Body of pancreas (tissue), 4 donors: ENCODE measurements around the gene UGT1A1. TPM values are rescaled to one million over a fixed set of nuclear protein-coding genes. Genes with fewer than 3 reads are reported as not detected.
"Not testable (repeated sequence)": the region's sequence is repeated elsewhere in the genome, so short reads cannot be mapped to it uniquely, and the experiment has no call there.

Experiments
- ATAC-seq: fragments of 150-250 bp; one replicate; pipeline ENCODE4 v1.9.1; 2016
- DNase-seq, 4 donors: peaks; one replicate each; pipeline ENCODE4 v3.0.0-alpha.2; 2019
- H3K27ac ChIP-seq, 4 donors: fragments of 200-600 bp; sonication (generic); 1 replicate in 3 of 4; 2 replicates in 1 of 4; pipeline versions ENCODE4 v1.5.1 to v1.6.1; 2016 to 2019; ENCODE audit warnings: mild to moderate bottlenecking in 1 of 4, mixed read lengths in 1 of 4, moderate library complexity in 1 of 4
- H3K27me3 ChIP-seq, 2 donors: fragments of 200-600 bp; sonication (generic); one replicate each; pipeline ENCODE4 v1.6.0; 2016; ENCODE audit warnings: mild to moderate bottlenecking in 1 of 2
- H3K36me3 ChIP-seq, 2 donors: fragments of 200-600 bp; sonication (generic); replicated peaks in 1 of 2; 2 replicates each; pipeline ENCODE4 v1.5.1; 2016; ENCODE audit warnings: low read depth in 2 of 2; ENCODE audit not compliant: insufficient read depth in 1 of 2
- H3K4me1 ChIP-seq: fragments of 200-600 bp; sonication (generic); one replicate; pipeline ENCODE4 v1.6.0; 2016
- H3K4me3 ChIP-seq, 2 donors: fragments of 200-600 bp; sonication (generic); 1 replicate in 1 of 2; 2 replicates in 1 of 2; pipeline ENCODE4 v1.5.1; 2016 to 2019
- H3K9me3 ChIP-seq, 3 donors: fragments of 200-600 bp; sonication (generic); 1 replicate in 2 of 3; 2 replicates in 1 of 3; pipeline ENCODE4 v1.5.1; 2016
- POLR2A ChIP-seq, 3 donors: fragments of 450-650 bp; IDR thresholded peaks; one replicate each; pipeline ENCODE4 v1.6.1; 2016; ENCODE audit warnings: antibody characterized with exemption in 3 of 3, mild to moderate bottlenecking in 2 of 3
- WGBS, 2 donors: methylation state at CpG; one replicate each; pipeline ENCODE4 v1.1.5; 2017; 5-methylcytosine and 5-hydroxymethylcytosine counted together
- intact Hi-C: fragments of 100-400 bp; cut with DNase I; formaldehyde crosslinking; loops from one replicate; pipeline ENCODE4 v1.15.1; 2023
- total RNA-seq, 2 donors: library from RNA; depleted of rRNA; stranded (reverse); fragments of >200 nt; gene quantifications; one replicate each; pipeline ENCODE4 v1.1.0, GENCODE V29; 2016
- TF ChIP-seq, protein P1 (sequence below), 7 experiments: fragments of 450-650 bp in 4 of 7; fragments of 200-600 bp in 3 of 7; sonication (generic) in 3 of 7; IDR thresholded peaks; one replicate each; pipeline ENCODE4 v1.5.1; 2016 to 2019; ENCODE audit warnings: antibody characterized with exemption in 7 of 7

UGT1A1 gene
- total RNA-seq, 2 donors from 2014 or later = not detected

GRCh38 chr2:233714121-233714520, 45.9 kb upstream of the UGT1A1 start:
- DNase-seq (no peak), ATAC-seq (no peak)
- Histone ChIP-seq H3K36me3 (no peaks in the 10 kb centered on the region), H3K27me3 (no peaks in the 10 kb centered on the region), H3K27ac (no peak overlapping the region), H3K4me1 (no peaks in the 10 kb centered on the region), H3K9me3 (no peaks in the 10 kb centered on the region), H3K4me3 (no peak overlapping the region)
- 49 to 57% methylated on average over 2 of the region's 2 CpGs for whole genome bisulfite sequencing, 2 donors
- TF ChIP-seq POLR2A (IDR thresholded peaks at IDR 0.05) = no peak
- TF ChIP-seq, protein P1, sequence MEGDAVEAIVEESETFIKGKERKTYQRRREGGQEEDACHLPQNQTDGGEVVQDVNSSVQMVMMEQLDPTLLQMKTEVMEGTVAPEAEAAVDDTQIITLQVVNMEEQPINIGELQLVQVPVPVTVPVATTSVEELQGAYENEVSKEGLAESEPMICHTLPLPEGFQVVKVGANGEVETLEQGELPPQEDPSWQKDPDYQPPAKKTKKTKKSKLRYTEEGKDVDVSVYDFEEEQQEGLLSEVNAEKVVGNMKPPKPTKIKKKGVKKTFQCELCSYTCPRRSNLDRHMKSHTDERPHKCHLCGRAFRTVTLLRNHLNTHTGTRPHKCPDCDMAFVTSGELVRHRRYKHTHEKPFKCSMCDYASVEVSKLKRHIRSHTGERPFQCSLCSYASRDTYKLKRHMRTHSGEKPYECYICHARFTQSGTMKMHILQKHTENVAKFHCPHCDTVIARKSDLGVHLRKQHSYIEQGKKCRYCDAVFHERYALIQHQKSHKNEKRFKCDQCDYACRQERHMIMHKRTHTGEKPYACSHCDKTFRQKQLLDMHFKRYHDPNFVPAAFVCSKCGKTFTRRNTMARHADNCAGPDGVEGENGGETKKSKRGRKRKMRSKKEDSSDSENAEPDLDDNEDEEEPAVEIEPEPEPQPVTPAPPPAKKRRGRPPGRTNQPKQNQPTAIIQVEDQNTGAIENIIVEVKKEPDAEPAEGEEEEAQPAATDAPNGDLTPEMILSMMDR (IDR thresholded peaks at IDR 0.05) = no peak
- intact Hi-C loops = no loop called here

DNA sequence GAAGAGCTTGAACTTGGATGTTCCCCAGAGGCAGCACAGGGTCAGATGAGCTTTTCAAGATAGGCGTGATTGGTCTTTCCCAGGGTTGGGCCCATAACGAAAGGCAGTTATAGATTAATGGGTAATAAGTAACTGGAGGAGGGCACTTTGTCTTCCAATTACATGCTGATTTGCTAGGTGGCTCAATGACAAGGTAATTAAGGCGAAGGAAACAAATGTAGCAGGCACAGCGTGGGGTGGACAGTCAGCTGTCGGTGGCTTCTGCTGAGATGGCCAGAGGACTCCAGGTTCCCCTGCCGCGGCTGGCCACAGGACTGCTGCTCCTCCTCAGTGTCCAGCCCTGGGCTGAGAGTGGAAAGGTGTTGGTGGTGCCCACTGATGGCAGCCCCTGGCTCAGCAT, 41.5 kb upstream of the UGT1A1 start, which contains the start of gene UGT1A4:
Gene UGT1A4 (plus strand): TSS at position 185 of the 400 bp plus-strand sequence. CDS start 85 bp downstream, at position 270.
- no peak within 1 kb of the TSS for H3K27ac ChIP-seq
- 62 to 69% methylated on average over 4 to 7 of the region's 7 CpGs for WGBS, 2 donors
- no peaks in the 10 kb centered on the region for H3K36me3 ChIP-seq
- H3K9me3 ChIP-seq = no peaks in the 10 kb centered on the region
- intact Hi-C loops = no loop called here
- no peaks in the 10 kb centered on the region for H3K27me3 ChIP-seq
- H3K4me1 ChIP-seq = no peaks in the 10 kb centered on the region
- TF ChIP-seq POLR2A (IDR thresholded peaks at IDR 0.05) = no peak
- TF ChIP-seq, protein P1 (IDR thresholded peaks at IDR 0.05) = no peak
- DNase-seq (no peak), ATAC-seq (no peak)
- H3K4me3 ChIP-seq = no peak within 1 kb of the TSS

GRCh38 chr2:233728723-233729301, 31.3 kb upstream of the UGT1A1 start, which contains the start of gene UGT1A3:
TSS of gene UGT1A3 (plus strand) at chr2:233729042. CDS start at chr2:233729127, 85 bp downstream.
- ATAC-seq (no peak), DNase-seq (no peak)
- no peaks in the 10 kb centered on the region for H3K27me3 ChIP-seq
- H3K36me3 ChIP-seq = no peaks in the 10 kb centered on the region
- H3K9me3 ChIP-seq = no peaks in the 10 kb centered on the region
- no peaks in the 10 kb centered on the region for H3K4me1 ChIP-seq
- 57 to 63% methylated on average over 8 of the region's 8 CpGs for WGBS, 2 donors
- TF ChIP-seq, protein P1 (IDR thresholded peaks at IDR 0.05) = no peak
- TF ChIP-seq POLR2A (IDR thresholded peaks at IDR 0.05) = no peak
- H3K4me3 ChIP-seq = no peak within 1 kb of the TSS
- H3K27ac ChIP-seq = no peak within 1 kb of the TSS
- intact Hi-C loops = no loop called here

GRCh38 chr2:233736868-233737653, 23.0 kb upstream of the UGT1A1 start:
- H3K27me3 ChIP-seq, ATAC-seq, DNase-seq, H3K4me1 ChIP-seq, H3K27ac ChIP-seq, H3K4me3 ChIP-seq, H3K36me3 ChIP-seq, intact Hi-C loops, H3K9me3 ChIP-seq: not testable (repeated sequence)
- 70 to 77% methylated on average over 10 to 14 of the region's 14 CpGs for WGBS, 2 donors

GRCh38 chr2:233740870-233741269, 19.2 kb upstream of the UGT1A1 start:
- Histone ChIP-seq H3K27me3 (no peaks in the 10 kb centered on the region), H3K36me3 (no peaks in the 10 kb centered on the region), H3K4me1 (no peaks in the 10 kb centered on the region), H3K4me3 (no peak overlapping the region), H3K9me3 (no peaks in the 10 kb centered on the region), H3K27ac (no peak overlapping the region)
- intact Hi-C loops = no loop called here
- no peak for ATAC-seq
- no peak for TF ChIP-seq POLR2A (IDR thresholded peaks at IDR 0.05)
- 60 to 66% methylated on average over 2 of the region's 2 CpGs for WGBS, 2 donors
- DNase-seq = no peak
